OCI-LY1 (cell line): ENCODE measurements around the gene RCVRN.

Experiments used
- CTCF ChIP-seq: fragments of 200-600 bp; sonication (generic), shearing (Covaris generic); IDR thresholded peaks from 2 replicates; pipeline ENCODE4 v1.5.1; 2017; ENCODE audit warnings: mild to moderate bottlenecking, antibody characterized with exemption, low read length, moderate library complexity, mixed read lengths
- EZH2 ChIP-seq: fragments of 200-600 bp; sonication (generic), shearing (Covaris generic); IDR thresholded peaks from 2 replicates; pipeline ENCODE4 v1.8.0; 2017; ENCODE audit warnings: borderline replicate concordance, mixed run types, mild to moderate bottlenecking, antibody characterized with exemption, low read length, moderate library complexity, mixed read lengths

GRCh38 chr17:9917131-9917530 is 12.1 kb upstream of the RCVRN start:
- TF ChIP-seq EZH2 (no peak), CTCF (no peak)
